IMR-90 (cell line): ENCODE results near the gene SLCO3A1.

ENCODE experiments used
- CEBPB ChIP-seq: IDR thresholded peaks from 2 replicates; pipeline ENCODE4 v1.6.1; 2012; ENCODE audit warnings: low read depth, low read length, improper control_type of control experiment
- CTCF ChIP-seq: conservative IDR thresholded peaks from 2 replicates; pipeline ENCODE4 v1.5.1; 2012; ENCODE audit warnings: mild to moderate bottlenecking, low read depth, low read length, improper control_type of control experiment
- POLR2A ChIP-seq: IDR thresholded peaks from 2 replicates; pipeline ENCODE4 v1.6.1; 2012; ENCODE audit warnings: mild to moderate bottlenecking, low read depth, low read length
- RAD21 ChIP-seq: IDR thresholded peaks from 2 replicates; pipeline ENCODE4 v1.6.1; 2012; ENCODE audit warnings: low read length, improper control_type of control experiment
- SMC3 ChIP-seq: fragments of 150-350 bp; IDR thresholded peaks from 2 replicates; pipeline ENCODE4 v1.6.1; 2016; ENCODE audit warnings: low read depth, mild to moderate bottlenecking, antibody characterized with exemption, low read length, moderate library complexity

- TF ChIP-seq POLR2A (no peak), SMC3 (no peak), CTCF (no peak), RAD21 (no peak), CEBPB (no peak)
Observed at GRCh38 chr15:91865486-91865885, 12.0 kb downstream of the SLCO3A1 start.
